GM21619 (cell line): ENCODE data around the gene MTRF1L.
A peak's percentile ranks its signal among the peaks of the same experiment; 100 is the strongest.
"Not testable (repeated sequence)": the region's sequence is repeated elsewhere in the genome, so short reads cannot be mapped to it uniquely, and the experiment has no call there.

Source experiments
- ATAC-seq: cut with Tn5 transposase; IDR thresholded peaks from one replicate; pipeline ENCODE4 v1.9.1; 2021; ENCODE audit not compliant: unreplicated experiment

The MTRF1L gene

GRCh38 chr6:152975204-152975915, 27.1 kb downstream of the MTRF1L start:
- ATAC-seq, result no peak

- ATAC-seq, result no peak
These were observed 28.6 kb downstream of the MTRF1L start for GRCh38 chr6:152973916-152974315.

- ATAC-seq, result no peak
These were observed 32.7 kb downstream of the MTRF1L start for GRCh38 chr6:152969688-152970418.

GRCh38 chr6:152966168-152966894, 36.2 kb downstream of the MTRF1L start:
- ATAC-seq, result not testable (repeated sequence)

DNA sequence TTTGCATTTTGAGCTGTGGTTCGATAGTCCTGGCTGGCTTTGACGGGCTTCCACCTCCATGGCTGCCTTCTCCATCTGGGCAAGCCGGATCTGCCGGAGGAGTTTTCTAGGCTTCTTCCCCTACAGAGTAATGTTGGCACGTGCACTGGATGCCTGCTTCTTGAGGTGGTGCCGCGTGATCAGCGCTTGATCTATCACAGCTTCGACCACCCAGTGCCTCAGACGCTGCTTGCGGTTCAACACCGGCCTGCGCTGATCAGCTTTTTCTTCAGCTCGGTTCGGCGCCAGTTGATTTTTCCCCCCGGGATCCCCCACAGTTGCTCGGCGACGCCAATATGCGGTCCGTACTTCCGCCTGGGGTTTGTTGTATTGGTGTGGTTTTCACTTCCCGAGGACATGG, 43.2 kb downstream of the MTRF1L start:
- no peak for ATAC-seq

DNA sequence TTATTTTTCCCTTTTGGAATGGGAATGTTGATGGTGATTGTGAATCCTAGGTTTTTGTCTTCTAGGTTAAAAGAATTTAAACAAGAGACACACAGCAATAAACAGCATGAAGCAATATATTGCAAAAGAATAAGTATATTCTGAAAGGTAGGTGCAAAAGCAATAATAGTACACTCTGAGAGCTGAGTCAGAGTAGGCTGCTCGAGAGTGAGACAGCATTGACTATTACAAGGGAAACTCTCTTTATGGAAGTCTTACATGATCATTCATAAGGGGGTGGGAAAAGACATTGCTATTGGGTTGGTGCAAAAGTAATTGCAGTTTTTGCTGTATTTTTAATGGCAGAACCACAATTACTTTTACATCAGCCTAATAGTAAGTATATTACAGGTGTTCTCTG, 44.7 kb downstream of the MTRF1L start:
- no peak for ATAC-seq

- ATAC-seq, result no peak
These were observed 48.1 kb downstream of the MTRF1L start for GRCh38 chr6:152954443-152954842.

GRCh38 chr6:152952866-152953509, 49.5 kb downstream of the MTRF1L start:
- no peak for ATAC-seq

DNA sequence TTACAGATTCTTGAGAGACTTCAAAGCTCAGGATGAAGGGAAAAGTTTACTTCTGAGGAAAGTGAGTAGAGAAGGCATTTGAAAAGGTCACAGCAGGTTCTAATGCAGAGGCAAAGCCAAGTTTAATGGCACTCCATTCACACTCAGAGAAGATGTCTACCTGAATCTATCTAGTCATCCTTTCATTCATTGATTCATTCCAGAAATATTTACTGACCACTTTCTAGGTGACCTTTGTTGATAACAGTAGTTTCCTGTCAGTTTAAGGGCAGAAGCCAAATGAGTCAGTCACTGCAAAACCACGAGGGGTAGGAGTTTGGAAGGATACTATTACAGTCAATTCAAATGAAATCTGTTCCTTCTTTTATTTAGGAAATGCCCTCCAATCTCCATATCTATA, 50.5 kb downstream of the MTRF1L start:
- ATAC-seq, result no peak

- ATAC-seq, result no peak
These were observed 52.3 kb downstream of the MTRF1L start for GRCh38 chr6:152950240-152950639.

- peak; percentile 84 for ATAC-seq
These were observed 54.2 kb downstream of the MTRF1L start for GRCh38 chr6:152948150-152948768.

DNA sequence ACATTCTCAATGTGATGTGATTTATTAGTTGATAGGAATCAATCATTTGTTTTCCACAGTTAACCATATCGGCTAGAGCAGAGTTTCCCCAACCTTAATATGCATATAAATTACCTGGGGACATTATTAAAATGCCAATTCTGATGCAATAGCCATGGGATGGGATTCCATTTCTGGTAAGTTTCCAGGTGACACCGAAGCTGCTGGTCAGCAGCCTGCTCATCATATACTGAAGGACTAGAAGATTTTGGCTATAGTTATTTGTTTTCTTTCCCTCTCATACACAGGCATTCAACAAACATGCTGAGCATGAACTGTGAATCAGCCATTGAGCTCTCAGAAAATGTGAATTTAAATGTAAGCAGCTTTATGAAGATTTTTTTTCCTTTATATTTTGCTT, 55.5 kb downstream of the MTRF1L start:
- no peak for ATAC-seq

DNA sequence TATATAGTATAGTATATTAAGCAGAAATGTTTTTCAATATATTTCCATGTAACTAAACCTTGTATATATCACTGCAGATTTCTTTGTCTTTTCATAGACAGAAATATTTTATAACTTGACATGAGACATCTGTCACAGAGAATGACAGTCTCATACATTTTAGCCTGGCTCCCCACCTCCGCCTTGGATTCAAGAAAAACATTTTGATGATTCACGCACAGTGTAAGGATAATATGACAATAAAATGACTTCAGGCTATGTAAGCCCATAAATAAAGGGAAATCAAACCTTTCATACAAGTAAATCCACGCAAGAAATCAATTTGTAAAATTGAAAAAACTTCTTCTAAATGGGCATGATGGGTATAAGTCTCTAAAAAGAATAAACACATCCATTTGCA, 56.0 kb downstream of the MTRF1L start:
- ATAC-seq, result no peak

DNA sequence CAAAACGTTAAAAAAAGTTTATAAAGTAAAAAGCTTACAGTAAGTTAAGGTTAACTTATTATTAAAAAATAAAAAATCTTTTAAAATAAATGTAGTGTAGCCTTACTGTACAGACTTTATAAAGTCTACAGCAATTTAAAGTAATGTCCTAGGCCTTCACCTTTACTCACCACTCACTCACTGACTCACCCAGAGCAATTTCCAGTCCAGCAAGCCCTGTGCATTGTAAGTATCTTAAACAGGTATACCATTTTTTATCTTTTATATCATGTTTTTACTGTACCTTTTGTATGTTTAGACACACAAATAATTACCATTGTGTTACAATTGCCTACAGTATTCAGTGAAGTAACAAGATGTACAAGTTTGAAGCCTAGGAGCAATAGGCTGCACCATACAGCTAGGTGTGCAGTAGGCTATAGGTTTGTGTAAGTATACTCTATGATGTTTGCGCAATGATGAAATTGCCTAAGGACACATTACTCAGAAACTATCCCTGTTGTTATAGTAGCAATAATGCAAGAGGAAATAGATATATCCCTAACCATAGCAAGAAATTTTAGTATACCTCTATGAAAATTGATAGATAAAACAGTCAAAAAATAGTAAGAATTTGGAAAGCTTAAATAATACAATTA, 59.1 kb downstream of the MTRF1L start:
- ATAC-seq, result no peak

GRCh38 chr6:152942319-152942869, 60.1 kb downstream of the MTRF1L start:
- no peak for ATAC-seq

GRCh38 chr6:152941746-152942145, 60.8 kb downstream of the MTRF1L start:
- ATAC-seq, result no peak
